Sigmoid colon (tissue), 4 donors: ENCODE measurements around the gene LILRB2.

Experiments used
- POLR2A ChIP-seq, 2 donors: fragments of 450-650 bp; IDR thresholded peaks; one replicate each; pipeline ENCODE4 v1.6.1; 2016; ENCODE audit warnings: antibody characterized with exemption in 2 of 2, mild to moderate bottlenecking in 2 of 2, moderate library complexity in 2 of 2
- POLR2AphosphoS5 ChIP-seq, 4 donors: sonication (generic); formaldehyde crosslinking; IDR thresholded peaks; one replicate each; pipeline ENCODE4 v1.6.1; 2017; ENCODE audit warnings: antibody characterized with exemption in 4 of 4
- TF ChIP-seq, protein P1 (sequence below), 4 experiments: fragments of 450-650 bp in 3 of 4; fragments of 200-600 bp in 1 of 4; IDR thresholded peaks; one replicate each; pipeline ENCODE4 v1.5.1; 2016 to 2019; ENCODE audit warnings: antibody characterized with exemption in 4 of 4, mild to moderate bottlenecking in 3 of 4, moderate library complexity in 2 of 4

DNA sequence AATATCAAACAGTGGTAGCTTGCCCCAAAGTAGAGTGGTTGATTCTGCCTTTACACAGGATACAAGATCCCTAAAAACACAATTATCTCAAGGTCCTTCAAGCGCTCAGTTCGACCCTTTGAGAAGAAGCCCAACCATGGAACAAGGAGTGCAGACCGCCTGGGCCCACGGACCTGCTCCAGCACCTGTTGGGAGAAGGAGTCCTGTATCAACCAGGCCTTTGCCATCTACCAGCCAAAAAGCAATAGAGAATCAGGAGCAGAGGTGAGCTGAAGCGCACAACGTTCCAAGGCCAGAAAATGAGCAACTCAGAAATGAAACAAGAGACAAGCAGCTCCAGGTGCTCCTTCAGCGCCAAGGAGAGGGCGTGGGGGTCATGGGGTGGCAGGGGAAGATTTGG lies 51.8 kb downstream of the LILRB2 start:
- TF ChIP-seq, protein P1, sequence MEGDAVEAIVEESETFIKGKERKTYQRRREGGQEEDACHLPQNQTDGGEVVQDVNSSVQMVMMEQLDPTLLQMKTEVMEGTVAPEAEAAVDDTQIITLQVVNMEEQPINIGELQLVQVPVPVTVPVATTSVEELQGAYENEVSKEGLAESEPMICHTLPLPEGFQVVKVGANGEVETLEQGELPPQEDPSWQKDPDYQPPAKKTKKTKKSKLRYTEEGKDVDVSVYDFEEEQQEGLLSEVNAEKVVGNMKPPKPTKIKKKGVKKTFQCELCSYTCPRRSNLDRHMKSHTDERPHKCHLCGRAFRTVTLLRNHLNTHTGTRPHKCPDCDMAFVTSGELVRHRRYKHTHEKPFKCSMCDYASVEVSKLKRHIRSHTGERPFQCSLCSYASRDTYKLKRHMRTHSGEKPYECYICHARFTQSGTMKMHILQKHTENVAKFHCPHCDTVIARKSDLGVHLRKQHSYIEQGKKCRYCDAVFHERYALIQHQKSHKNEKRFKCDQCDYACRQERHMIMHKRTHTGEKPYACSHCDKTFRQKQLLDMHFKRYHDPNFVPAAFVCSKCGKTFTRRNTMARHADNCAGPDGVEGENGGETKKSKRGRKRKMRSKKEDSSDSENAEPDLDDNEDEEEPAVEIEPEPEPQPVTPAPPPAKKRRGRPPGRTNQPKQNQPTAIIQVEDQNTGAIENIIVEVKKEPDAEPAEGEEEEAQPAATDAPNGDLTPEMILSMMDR (IDR thresholded peaks at IDR 0.05) = no peak
- no peak for TF ChIP-seq POLR2A (IDR thresholded peaks at IDR 0.05)
- no peak for TF ChIP-seq POLR2AphosphoS5 (IDR thresholded peaks at IDR 0.05)
